Measurements from ENCODE around the gene WASHC4.
"Not testable (repeated sequence)": the region's sequence is repeated elsewhere in the genome, so short reads cannot be mapped to it uniquely, and the experiment has no call there.

WASHC4 gene

GRCh38 chr12:105168006-105168405 is 60.5 kb downstream of the WASHC4 start:
- no peak overlapping the region for H3K4me3 ChIP-seq (ENCODE audit: low read depth, low read length)
- no peak for TF ChIP-seq CTCF (IDR thresholded peaks at IDR 0.05; ENCODE audit: low read depth, low read length, missing control alignments)
- in situ Hi-C loops (cut with HindIII; ENCODE audit: low sequenced_read_pairs): no loop called here
- no peak for DNase-seq (ENCODE audit: low read depth)

GRCh38 chr12:105170139-105170538 is 62.6 kb downstream of the WASHC4 start:
- in situ Hi-C loops (cut with HindIII; ENCODE audit: low sequenced_read_pairs): no loop called here
- DNase-seq (ENCODE audit: low read depth): no peak

GRCh38 chr12:105171691-105172436 is 64.3 kb downstream of the WASHC4 start:
- H3K4me3 ChIP-seq (ENCODE audit: low read depth, low read length): no peak overlapping the region
- no peak for TF ChIP-seq CTCF (IDR thresholded peaks at IDR 0.05; ENCODE audit: low read depth, low read length, missing control alignments)
- DNase-seq (ENCODE audit: low read depth): no peak
- in situ Hi-C loops (cut with HindIII; ENCODE audit: low sequenced_read_pairs): no loop called here

More at GRCh38 chr12:105170139-105170538, 62.6 kb downstream of the WASHC4 start:
- no peak for TF ChIP-seq CTCF (IDR thresholded peaks at IDR 0.05; ENCODE audit: low read depth, low read length, missing control alignments)
- no peak overlapping the region for H3K4me3 ChIP-seq (ENCODE audit: low read depth, low read length)

- DNase-seq (ENCODE audit: low read depth): no peak
- no peak for TF ChIP-seq CTCF (IDR thresholded peaks at IDR 0.05; ENCODE audit: low read depth, low read length, missing control alignments)
- in situ Hi-C loops (cut with HindIII; ENCODE audit: low sequenced_read_pairs): no loop called here
- no peak overlapping the region for H3K4me3 ChIP-seq (ENCODE audit: low read depth, low read length)
Measured at GRCh38 chr12:105175397-105175990, 68.0 kb downstream of the WASHC4 start.

- no peak for DNase-seq (ENCODE audit: low read depth)
- TF ChIP-seq CTCF (IDR thresholded peaks at IDR 0.05; ENCODE audit: low read depth, low read length, missing control alignments): no peak
- in situ Hi-C loops (cut with HindIII; ENCODE audit: low sequenced_read_pairs): no loop called here
- no peak overlapping the region for H3K4me3 ChIP-seq (ENCODE audit: low read depth, low read length)
Measured at GRCh38 chr12:105177208-105177607, 69.7 kb downstream of the WASHC4 start.

- DNase-seq (ENCODE audit: low read depth); H3K4me3 ChIP-seq (ENCODE audit: low read depth, low read length); in situ Hi-C loops (cut with HindIII; ENCODE audit: low sequenced_read_pairs): not testable (repeated sequence)
Measured at GRCh38 chr12:105179114-105179513, 71.6 kb downstream of the WASHC4 start.

GRCh38 chr12:105183406-105183805 is 75.9 kb downstream of the WASHC4 start:
- H3K4me3 ChIP-seq (ENCODE audit: low read depth, low read length); DNase-seq (ENCODE audit: low read depth); in situ Hi-C loops (cut with HindIII; ENCODE audit: low sequenced_read_pairs): not testable (repeated sequence)

GRCh38 chr12:105183976-105184375 is 76.4 kb downstream of the WASHC4 start:
- DNase-seq (ENCODE audit: low read depth); in situ Hi-C loops (cut with HindIII; ENCODE audit: low sequenced_read_pairs): not testable (repeated sequence)

More at GRCh38 chr12:105183976-105184375, 76.4 kb downstream of the WASHC4 start:
- H3K4me3 ChIP-seq (ENCODE audit: low read depth, low read length): not testable (repeated sequence)

Data from astrocyte of the cerebellum (primary cell).